COLO668 (cell line): ENCODE data around the gene COL27A1.

Experiments used
- DNase-seq: peaks from one replicate; lab custom pipeline; 2025; ENCODE audit not compliant: unreplicated experiment; lab: John Stamatoyannopoulos, UW

COL27A1 gene

DNA sequence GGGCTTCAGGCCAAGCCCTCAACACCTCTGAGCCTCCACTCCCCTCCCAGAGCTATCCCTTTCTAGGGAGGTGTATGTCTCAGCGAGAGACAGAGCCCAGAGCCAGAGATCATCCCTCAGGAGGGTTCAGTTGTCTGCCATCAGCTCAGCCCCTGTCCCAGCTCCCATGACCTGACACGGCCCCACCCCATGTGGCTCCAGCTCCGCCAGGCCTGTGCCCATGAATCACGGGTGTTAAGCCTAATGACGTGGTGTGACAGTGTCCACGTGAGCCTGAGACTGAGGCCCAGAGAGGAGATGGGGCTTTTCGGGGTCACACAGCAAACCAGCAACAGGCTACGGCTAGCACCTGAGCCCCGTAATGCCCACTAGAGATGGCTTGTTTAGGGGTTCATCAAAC, 106.7 kb downstream of the COL27A1 start:
- no peak for DNase-seq

DNA sequence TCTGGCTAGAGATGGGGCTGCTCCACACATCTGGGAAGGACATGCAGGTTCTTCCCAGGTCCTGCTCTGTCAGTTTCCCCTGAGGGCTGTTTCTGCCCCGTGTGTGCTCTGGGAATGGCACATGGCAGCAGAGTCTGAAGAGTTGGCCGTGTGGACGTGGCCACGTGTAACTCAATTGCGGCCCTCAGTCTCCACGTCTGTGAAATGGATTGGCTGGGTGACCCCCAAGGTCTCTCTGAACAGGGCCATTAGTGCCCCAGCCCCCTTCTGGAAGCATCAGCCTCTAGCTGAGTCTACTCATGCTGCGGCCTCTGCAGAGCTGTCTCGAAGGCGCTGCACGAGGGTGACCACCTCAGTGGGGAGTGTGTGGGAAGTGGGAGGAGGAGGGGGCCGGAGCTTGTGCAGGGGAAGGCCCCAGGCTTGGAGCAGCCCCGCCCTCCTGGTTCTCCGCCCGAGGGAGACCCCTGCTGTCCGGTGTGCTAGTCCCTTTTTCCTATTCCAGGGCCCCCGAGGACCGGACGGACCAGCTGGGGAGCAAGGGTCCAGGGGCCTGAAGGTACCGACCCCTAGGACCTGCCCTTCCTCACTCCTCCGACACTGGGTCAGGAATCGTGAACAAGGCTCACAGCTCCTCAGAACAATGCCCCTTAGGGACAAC, 108.6 kb downstream of the COL27A1 start:
- DNase-seq: no peak

DNA sequence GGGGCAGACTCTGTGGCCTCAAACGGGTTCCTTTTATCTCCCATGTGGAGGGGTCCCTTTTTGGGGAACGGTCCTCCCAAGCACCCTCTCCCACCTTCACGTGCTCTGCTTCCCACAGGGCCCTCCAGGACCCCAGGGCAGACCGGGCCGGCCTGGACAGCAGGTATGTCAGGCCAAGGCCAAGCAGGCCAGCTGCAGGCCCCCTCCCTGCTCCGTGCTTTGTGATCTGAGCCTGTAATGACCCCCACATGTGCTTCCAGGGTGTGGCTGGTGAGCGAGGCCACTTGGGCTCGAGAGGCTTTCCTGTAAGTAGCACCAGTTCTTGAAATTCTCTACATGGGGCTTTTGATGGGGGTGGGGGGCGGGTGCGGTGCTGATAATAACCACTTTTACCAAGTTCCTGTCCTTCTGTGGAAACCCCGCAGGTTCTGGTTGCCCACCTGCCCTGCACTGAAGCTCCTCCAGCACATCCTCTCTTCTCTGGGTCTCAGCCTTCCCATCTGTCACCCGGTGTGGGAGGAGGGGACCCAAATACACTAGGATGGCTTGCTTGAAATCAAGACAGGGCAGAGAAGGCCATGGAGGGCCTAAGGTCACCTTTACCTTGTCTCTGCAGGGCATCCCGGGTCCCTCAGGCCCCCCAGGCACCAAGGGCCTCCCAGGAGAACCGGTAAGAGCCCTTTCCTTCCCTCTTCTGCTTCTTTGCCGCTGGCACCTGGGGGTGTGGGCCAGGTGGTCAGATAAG, 109.6 kb downstream of the COL27A1 start:
- DNase-seq: no peak

DNA sequence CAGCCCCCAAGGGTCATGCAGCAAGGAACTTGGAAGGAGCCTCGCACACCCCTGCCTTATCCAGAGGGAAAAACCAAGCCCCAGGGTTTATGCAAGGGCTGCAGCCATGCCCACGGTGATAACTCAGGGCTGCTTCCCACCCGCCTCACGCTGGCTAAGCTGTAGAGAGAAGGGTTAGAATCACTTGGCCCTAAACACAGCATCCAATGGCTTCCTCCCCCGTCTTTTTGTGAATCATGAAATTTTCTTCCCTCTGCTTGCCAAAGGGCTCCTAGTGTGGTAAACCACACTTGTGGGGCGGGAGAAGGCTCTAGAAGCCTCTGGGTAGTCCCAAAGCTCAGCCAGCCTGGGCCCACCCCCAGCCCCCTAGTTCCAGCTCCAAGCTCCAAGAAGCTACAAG, 111.6 kb downstream of the COL27A1 start:
- DNase-seq: no peak

DNA sequence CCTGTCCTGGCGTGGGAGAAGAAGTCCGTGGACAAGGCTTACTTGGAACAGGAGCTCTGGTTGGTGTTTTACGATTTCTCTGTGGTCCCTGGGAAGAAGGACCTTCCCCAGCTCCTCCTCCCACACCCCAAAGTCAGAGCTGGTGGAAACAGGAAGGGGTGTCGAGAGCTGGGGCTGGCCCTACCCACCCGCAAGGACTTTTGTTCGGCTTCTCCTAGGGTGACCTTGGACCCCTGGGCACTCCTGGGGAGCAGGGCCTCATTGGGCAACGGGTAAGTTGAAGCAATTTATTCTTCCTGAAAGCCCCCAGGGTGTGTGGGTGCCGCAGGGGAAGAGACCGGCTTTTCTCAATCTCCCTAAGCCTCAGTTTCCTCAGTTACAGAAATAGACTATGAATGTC, 113.7 kb downstream of the COL27A1 start:
- no peak for DNase-seq

DNA sequence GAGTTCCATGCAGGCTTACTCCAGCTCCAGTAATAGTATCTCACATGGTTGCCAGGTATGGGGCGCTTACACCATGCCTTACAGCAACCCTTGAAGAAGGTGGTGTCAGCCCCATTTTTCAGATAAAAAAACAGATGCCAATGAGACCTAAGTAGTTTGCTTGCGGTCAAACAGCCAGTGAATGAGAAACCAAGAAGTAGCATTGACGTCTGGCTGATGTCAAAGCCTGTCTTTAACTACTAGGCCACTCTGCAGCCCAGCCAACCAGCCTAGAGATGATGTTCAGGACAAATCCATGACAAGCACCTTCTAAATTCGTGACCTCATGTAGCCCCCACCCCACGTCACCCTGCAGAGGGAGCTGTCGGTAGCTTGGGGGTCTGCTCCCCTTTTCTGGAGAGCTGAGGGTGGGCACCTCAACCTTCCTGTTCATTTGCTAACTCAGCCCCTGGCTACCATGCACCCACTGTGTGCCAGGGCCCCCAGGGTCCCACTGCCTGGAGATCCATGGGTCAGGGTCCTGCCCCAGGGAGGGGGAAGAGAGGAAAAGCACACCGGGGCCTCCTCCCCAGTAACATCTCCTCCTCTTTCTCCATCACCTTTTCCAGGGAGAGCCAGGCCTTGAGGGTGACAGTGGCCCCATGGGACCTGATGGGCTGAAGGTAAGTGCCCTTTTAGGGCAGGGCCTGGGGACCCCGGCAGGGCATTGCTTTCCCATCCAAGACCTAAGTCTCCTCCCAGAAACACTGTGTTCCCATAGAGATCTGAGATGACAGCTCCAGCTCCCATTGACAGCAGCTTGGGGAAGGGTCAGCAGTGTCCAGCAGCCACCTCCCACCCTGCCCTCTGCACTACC, 115.0 kb downstream of the COL27A1 start:
- no peak for DNase-seq

DNA sequence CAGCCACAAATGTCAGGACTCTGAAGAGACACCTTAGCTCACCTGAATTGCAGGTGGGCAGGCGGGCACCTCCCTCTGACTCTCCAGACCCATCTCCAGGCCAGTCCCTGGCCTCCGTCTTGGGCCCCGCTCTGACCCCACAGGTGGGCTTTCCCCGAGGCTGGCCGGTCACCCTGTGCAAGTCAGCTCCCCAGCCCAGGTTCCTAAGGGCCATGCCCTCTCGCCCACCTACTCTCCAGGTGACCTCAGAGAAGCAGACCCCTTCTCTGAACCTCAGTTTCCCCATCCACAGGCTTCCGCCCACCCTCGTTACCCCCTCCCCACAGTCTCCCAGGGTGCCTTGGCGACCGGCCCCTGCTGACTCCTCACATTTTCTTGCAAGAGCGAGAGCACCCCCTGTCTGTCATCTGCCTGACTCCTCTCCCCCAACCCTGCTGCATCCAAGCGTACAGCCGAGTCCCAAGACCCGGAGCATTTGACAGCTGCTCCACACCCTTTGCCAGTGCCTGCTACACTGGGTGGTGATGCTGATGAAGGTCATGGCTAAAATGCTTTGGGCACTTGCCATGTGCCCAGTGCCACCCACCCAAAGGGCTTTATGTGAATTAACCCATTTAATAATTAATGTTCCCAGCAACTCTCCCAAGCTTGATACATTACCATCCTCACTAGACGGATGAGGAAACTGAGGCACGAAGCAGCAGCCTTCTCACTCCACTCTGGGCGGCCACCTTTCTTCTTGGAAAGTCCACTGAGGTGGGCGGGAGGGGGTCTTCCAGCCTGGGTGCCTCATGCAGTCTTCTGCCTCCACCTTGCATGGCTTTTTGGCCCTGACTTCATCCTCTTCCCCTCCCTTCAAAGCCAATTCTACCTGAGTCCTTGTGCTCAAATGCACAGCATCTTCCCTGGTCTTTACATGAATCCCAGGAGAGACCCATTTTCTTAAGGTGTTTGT, 116.5 kb downstream of the COL27A1 start:
- no peak for DNase-seq

DNA sequence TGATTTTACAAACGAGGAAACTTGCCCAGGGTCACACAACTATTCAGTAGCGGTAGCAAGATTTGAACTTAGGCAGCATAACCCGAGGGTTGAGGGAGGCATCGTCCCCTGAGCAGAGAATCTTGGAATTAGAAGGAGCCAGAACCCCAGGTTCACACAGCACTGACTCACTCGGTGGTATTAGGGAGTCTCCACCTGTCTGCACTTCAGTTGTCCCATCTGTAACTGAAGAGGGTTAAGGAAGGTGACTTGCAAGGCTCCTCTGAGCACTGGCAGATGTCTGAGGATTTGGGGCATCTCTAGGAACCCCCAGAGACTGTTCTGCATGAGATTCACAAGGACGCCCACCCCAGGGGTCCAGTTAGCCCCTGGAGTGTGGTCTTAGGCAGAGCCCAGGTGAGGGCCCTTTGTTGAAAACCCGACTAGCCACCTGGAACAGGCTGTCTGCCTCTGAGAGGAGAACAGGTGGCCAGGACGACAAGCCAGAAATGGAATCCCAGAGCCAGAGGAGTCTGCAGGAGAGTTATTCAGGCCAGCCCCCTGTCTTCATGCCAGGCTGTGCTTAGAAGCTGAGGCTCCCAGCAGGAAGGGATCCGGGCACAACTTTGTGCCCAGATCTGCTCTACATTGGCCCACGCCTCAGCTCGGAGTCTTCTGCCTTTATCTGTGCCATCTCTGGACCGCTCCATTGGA, 117.5 kb downstream of the COL27A1 start:
- no peak for DNase-seq

DNA sequence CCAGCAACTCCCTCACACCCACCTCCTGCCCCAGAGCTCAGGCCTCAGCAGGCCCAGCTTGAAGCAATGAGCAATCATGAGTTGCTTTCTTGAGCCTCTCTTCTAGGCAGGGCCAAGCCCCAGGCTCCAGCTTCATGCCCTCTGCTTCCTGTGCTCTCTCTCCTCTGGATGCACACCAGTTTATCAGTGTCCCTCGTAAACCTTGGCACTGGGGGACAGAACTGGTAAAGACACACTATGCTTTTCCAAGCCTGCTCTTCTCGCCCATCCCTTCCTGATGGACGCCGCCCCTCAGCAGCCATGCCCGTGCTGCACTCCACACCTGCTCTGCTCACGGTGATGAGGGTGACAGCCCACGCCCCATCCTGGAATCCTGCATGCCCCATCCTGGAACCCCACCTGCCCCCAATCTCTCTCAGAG, 118.1 kb downstream of the COL27A1 start:
- no peak for DNase-seq

DNA sequence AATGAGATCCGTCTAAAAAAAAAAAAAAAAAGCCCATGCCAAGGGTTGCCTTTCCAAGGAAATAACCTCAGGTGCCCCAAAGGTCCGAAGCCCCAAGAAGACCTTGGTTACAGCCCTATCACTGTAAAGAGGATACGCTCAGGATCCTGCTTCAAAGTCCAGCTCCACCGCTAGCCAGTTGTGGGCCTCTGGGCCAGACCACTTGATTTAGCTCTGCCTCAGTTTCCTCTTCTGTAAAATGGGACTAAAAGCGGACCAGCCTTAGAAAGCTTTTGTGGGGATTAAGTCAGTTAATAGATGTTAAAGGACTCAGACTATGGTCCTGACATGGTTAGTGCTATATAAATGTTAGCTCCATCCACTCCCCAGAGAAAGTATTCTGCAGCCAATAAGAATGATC, 118.9 kb downstream of the COL27A1 start:
- no peak for DNase-seq

DNA sequence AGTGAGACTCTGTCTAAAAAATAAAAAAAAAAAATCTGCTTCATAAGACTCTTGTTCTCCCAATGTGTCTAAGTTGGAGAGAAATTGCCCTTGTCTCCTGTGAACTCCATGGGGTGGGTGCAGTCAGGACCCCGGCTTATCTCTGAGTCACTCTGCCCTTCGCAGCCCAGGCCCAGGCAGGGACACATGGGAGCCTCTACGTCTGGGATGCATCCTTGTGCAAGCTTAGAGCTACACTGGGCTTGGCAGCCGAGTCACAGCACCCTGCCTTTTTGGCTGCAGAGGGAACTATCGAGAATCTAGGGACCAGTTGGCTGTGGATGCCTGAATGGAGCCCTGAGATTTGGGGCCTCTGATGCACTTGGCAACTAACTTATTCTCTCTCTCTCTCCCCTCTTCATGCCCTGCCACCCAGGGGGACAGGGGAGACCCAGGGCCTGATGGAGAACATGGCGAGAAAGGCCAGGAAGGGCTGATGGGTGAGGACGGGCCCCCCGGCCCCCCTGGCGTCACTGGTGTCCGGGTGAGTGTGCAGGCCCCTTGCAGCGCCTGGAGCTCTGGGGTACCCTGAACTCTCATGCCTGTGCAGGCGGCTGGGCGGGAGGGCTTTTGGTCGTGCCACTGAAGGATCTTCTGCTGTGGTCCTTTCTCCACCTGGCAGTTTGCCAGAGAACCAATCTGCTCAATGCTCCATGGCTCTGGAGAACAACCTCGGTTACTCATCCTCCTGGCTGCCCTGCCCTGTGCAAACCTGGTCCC, 120.1 kb downstream of the COL27A1 start:
- no peak for DNase-seq

DNA sequence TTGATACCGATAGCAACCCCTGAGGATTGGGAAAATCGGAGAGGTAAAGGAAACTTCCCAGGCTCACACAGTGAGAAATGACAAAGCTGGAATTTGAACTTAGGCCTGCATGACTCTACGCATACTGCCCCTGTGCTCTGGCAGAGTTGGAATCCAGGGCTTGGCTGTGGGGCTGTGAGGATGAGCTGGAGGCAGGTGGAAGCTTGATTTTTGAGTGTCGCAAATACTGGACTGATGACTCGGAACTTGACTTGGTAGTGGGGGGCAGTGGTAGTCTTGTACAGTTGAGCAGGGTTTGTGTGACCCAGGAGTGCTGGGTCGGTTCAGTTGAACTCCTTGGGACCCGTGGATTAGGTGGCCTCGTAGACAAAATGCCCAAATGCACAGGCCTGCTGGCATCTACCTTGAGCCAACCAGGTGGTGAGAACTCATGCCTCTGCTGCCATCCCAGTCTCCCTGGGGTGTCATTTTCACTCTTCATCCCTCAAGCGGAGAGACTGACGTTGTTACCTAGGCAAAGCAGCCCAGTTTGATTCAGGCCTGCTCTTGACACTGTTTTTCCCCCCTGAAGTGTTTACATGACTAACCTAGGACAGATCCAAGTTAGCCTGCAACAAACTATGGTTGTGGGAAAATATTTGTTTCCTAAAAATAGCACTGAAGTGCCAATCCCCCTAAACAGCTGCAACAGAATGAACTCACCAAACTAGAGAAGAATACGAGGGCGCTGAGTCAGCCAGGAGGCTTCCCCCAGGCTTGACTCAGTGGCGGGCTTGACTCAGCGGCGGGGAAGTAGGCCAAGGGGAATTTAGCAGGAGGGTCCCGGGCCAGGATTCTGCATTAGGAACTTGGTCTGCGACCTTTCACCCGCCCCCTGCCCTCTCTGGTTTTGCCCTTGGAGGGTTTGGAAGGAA, 121.8 kb downstream of the COL27A1 start:
- no peak for DNase-seq

DNA sequence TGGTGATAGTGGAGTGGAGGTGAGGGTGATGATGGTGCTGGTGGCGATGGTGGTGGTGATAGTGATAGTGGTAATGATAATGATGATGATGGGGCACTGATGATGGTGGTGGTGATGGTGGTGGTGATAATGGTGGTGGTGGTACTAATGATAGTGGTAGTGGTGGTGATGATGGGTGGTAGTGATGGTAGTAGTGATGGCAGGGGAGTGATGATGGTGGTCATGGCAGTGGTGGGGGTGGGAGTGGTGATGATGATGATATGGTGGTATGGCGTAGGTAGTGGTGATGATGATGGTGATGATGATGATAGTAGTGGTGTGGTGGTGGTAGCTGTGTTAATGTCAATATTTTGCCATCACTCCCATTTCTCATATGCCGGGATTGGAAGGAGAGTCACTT, 123.0 kb downstream of the COL27A1 start:
- DNase-seq: no peak

DNA sequence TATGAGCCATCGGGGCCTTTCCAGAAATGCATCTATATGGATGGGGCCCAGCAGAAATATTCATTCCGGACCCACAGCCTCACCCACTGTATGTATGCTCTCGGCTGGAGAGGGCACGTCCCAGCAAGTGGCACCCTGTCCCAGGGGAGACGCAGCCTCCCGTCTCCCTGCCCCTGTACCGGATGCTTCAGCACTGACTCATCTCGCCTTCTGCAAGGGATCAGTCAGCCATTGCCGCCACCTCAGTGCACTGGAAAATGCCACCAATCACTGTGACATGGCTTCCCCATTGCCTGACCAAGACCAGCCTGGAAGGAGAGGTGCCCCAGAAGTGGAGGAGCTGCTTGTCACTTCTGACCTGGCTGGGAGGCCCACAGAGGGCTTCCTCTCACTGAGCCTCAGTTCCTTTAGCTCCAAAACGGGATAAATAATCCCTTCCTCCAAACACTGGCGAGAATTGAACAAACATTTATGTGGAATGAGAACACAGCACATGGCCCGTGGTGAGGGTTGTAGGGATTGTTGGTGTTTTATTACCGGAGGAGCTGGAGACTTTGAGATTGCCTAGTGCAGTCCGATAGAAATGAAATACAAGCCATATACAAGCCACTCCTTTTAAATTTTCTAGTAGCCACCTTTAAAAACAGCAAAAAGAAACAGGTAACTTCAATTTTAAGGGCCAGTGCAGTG, 123.7 kb downstream of the COL27A1 start:
- no peak for DNase-seq

DNA sequence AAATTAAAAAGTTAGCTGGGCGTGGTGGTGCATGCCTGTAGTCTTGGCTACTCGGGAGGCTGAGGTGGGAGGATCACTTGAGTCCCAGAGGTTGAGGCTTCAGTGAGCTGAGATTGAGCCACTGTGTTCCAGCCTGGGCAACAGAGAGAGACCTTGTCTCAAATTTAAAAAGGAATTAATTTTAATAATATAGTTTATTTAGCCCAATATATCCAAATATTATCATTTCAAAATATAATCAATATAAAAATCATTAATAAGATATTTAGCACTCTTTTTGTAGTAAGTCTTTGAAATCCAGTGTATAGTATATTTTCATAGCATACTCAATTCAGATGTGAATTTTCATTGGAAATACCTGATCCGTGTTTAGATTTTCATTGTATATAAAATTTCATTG, 124.4 kb downstream of the COL27A1 start:
- no peak for DNase-seq

DNA sequence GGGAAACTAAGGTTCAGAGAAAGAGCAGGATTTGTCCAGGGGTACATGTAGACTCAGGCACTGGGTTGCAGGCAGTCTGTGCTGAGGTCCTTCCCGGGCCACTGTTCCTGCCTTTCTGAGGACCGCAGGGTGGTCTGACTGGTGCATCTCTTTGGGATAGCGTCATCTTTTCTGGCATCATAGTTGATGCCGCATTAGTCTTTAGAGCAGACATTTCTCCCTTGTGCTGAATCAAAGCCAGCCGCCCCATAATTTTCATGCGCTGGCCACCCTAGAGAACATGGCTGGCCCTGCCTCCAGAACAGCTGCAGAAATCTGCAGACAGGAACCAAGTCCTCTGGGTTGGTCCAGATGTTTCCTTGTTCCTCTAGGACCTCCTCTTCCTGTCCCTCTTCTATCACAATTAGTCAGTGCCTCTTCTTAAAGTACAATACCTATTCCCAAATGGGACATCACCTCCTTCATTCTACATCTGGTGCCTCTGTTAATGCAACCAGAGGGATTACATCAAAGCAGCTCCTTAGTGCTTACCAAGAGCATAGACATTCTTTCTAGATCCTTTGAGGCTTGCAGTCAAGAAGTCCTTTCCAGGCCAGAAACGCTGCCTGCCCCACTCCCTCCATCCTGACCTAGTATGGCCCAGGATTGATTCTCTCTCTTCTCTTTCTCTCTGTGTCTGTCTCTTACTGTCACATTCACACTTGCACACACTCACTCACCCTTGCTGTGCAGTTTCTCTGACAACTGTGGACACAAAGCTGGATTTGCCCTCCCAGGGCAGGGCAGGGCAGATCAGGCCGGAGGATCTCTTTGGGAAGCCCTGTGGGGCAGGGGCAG, 125.5 kb downstream of the COL27A1 start:
- no peak for DNase-seq
